Femur (tissue), 1 donor: Measurements from ENCODE around the gene DIPK1A.
"Not testable (repeated sequence)": the region's sequence is repeated elsewhere in the genome, so short reads cannot be mapped to it uniquely, and the experiment has no call there.

Experiments
- DNase-seq: peaks from one replicate; pipeline ENCODE4 v3.0.0-alpha.2; 2017

The DIPK1A gene

GRCh38 chr1:92975551-92976232, 14.4 kb upstream of the DIPK1A start:
- DNase-seq: peak; percentile 21

- DNase-seq: not testable (repeated sequence)
Measured at GRCh38 chr1:92974112-92974511, 12.8 kb upstream of the DIPK1A start.

GRCh38 chr1:92973203-92973897, 12.1 kb upstream of the DIPK1A start:
- DNase-seq: no peak

GRCh38 chr1:92972409-92973129, 11.3 kb upstream of the DIPK1A start:
- DNase-seq: no peak

- DNase-seq: not testable (repeated sequence)
Measured at GRCh38 chr1:92971932-92972331, 10.7 kb upstream of the DIPK1A start.

- DNase-seq: no peak
Measured at GRCh38 chr1:92970990-92971689, 9.9 kb upstream of the DIPK1A start.

- no peak for DNase-seq
Measured at GRCh38 chr1:92969517-92969916, 8.3 kb upstream of the DIPK1A start.

- no peak for DNase-seq
Measured at GRCh38 chr1:92968138-92969032, 7.1 kb upstream of the DIPK1A start.

- DNase-seq: no peak
Measured at GRCh38 chr1:92964998-92965397, 3.7 kb upstream of the DIPK1A start.

GRCh38 chr1:92964316-92964715, 3.1 kb upstream of the DIPK1A start:
- DNase-seq: no peak

- peak; percentile 31 for DNase-seq
Measured at GRCh38 chr1:92961896-92962752, 862 bp upstream of the DIPK1A start.

GRCh38 chr1:92960395-92961130, 699 bp downstream of the DIPK1A start:
- peak; percentile 74 for DNase-seq

- no peak for DNase-seq
Measured at GRCh38 chr1:92958203-92958970, 2.9 kb downstream of the DIPK1A start.

- DNase-seq: no peak
Measured at GRCh38 chr1:92957030-92957734, 4.1 kb downstream of the DIPK1A start.

- no peak for DNase-seq
Measured at GRCh38 chr1:92956254-92957029, 4.8 kb downstream of the DIPK1A start.

GRCh38 chr1:92953491-92953890, 7.8 kb downstream of the DIPK1A start:
- no peak for DNase-seq

GRCh38 chr1:92952714-92953113, 8.5 kb downstream of the DIPK1A start:
- DNase-seq: no peak

GRCh38 chr1:92951141-92951582, 10.1 kb downstream of the DIPK1A start:
- DNase-seq: no peak
